Thoracic aorta (tissue), 2 donors: ENCODE results near the gene TCHH. TPM values are rescaled to one million over a fixed set of nuclear protein-coding genes. Genes with fewer than 3 reads are reported as not detected.

Experiments used
- ATAC-seq: fragments of 150-250 bp; one replicate; pipeline ENCODE4 v1.8.0; 2017; ENCODE audit warnings: low read depth; ENCODE audit not compliant: insufficient number of reproducible peaks, low FRiP score
- DNase-seq: peaks from one replicate; pipeline ENCODE4 v3.0.0-alpha.2; 2020; ENCODE audit warnings: low spot score
- H3K27ac ChIP-seq, 2 donors: fragments of 200-600 bp; sonication (generic); 1 replicate in 1 of 2; 2 replicates in 1 of 2; pipeline ENCODE4 v1.5.1; 2016; ENCODE audit warnings: mild to moderate bottlenecking in 2 of 2, moderate library complexity in 2 of 2
- H3K27me3 ChIP-seq: fragments of 200-600 bp; sonication (generic); replicated peaks from 2 replicates; pipeline ENCODE4 v1.6.0; 2016; ENCODE audit warnings: mild to moderate bottlenecking; ENCODE audit not compliant: insufficient read depth
- H3K36me3 ChIP-seq: fragments of 200-600 bp; sonication (generic); one replicate; pipeline ENCODE4 v1.5.1; 2016
- H3K4me1 ChIP-seq, 2 donors: fragments of 200-600 bp; sonication (generic); 1 replicate in 1 of 2; 2 replicates in 1 of 2; pipeline versions ENCODE4 v1.5.1 to v1.6.0; 2016; ENCODE audit warnings: low read depth in 2 of 2, mild to moderate bottlenecking in 1 of 2; ENCODE audit not compliant: control insufficient read depth in 1 of 2
- H3K4me3 ChIP-seq: fragments of 200-600 bp; sonication (generic); 2 replicates; pipeline ENCODE4 v1.5.1; 2016; ENCODE audit warnings: mild to moderate bottlenecking
- H3K9me3 ChIP-seq: fragments of 200-600 bp; sonication (generic); 2 replicates; pipeline ENCODE4 v1.5.1; 2016
- total RNA-seq, 2 donors: library from RNA; depleted of rRNA; stranded (reverse); fragments of >200 nt; gene quantifications; one replicate each; pipeline versions ENCODE4 v1.1.0 to v1.2.3, GENCODE V29; 2016
- TF ChIP-seq, protein P1 (sequence below): fragments of 200-600 bp; sonication (generic); IDR thresholded peaks from one replicate; pipeline ENCODE4 v1.5.1; 2019; ENCODE audit warnings: antibody characterized with exemption

The TCHH gene
- total RNA-seq, 2 donors from 2014 or later = 0.41 to 0.49 TPM

DNA sequence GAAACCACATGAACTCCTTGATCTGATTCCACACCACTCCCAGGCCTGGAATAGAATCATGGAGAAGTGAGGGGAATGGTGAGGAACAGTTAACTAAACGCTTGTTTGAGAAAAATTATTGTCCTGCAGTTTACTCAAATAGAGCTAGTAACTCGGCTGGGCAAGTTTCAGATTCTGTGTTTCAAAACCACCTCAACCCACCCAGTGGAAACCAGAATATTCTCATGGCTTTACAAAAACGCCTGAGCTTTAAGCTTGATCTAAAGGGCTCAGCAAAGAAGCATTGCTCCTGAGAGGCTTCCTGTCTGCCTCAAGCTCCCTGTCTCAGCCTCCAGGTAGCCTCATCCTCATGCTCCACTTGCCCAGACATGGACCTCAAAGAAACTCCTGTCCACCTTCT is 42.9 kb downstream of the TCHH start:
- no peak overlapping the region for H3K4me3 ChIP-seq
- no peaks in the 10 kb centered on the region for H3K9me3 ChIP-seq
- ATAC-seq (no peak), DNase-seq (no peak)
- no peak overlapping the region for H3K27ac ChIP-seq
- no peaks in the 10 kb centered on the region for H3K4me1 ChIP-seq
- TF ChIP-seq, protein P1, sequence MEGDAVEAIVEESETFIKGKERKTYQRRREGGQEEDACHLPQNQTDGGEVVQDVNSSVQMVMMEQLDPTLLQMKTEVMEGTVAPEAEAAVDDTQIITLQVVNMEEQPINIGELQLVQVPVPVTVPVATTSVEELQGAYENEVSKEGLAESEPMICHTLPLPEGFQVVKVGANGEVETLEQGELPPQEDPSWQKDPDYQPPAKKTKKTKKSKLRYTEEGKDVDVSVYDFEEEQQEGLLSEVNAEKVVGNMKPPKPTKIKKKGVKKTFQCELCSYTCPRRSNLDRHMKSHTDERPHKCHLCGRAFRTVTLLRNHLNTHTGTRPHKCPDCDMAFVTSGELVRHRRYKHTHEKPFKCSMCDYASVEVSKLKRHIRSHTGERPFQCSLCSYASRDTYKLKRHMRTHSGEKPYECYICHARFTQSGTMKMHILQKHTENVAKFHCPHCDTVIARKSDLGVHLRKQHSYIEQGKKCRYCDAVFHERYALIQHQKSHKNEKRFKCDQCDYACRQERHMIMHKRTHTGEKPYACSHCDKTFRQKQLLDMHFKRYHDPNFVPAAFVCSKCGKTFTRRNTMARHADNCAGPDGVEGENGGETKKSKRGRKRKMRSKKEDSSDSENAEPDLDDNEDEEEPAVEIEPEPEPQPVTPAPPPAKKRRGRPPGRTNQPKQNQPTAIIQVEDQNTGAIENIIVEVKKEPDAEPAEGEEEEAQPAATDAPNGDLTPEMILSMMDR = no peak
- no peaks in the 10 kb centered on the region for H3K36me3 ChIP-seq
- H3K27me3 ChIP-seq = no peaks in the 10 kb centered on the region

GRCh38 chr1:152071123-152071522 is 44.1 kb downstream of the TCHH start:
- H3K4me1 ChIP-seq = no peaks in the 10 kb centered on the region
- H3K27me3 ChIP-seq = no peaks in the 10 kb centered on the region
- no peak for DNase-seq
- ATAC-seq = no peak
- no peaks in the 10 kb centered on the region for H3K9me3 ChIP-seq
- no peaks in the 10 kb centered on the region for H3K36me3 ChIP-seq
- TF ChIP-seq, protein P1 = no peak
- no peak overlapping the region for H3K4me3 ChIP-seq
- H3K27ac ChIP-seq = no peak overlapping the region

GRCh38 chr1:152067929-152068328 is 47.3 kb downstream of the TCHH start:
- Histone ChIP-seq H3K27me3 (no peaks in the 10 kb centered on the region), H3K9me3 (no peaks in the 10 kb centered on the region), H3K4me3 (no peak overlapping the region), H3K4me1 (no peaks in the 10 kb centered on the region), H3K36me3 (no peaks in the 10 kb centered on the region), H3K27ac (no peak overlapping the region)
- TF ChIP-seq, protein P1 = no peak
- ATAC-seq (no peak), DNase-seq (no peak)

DNA sequence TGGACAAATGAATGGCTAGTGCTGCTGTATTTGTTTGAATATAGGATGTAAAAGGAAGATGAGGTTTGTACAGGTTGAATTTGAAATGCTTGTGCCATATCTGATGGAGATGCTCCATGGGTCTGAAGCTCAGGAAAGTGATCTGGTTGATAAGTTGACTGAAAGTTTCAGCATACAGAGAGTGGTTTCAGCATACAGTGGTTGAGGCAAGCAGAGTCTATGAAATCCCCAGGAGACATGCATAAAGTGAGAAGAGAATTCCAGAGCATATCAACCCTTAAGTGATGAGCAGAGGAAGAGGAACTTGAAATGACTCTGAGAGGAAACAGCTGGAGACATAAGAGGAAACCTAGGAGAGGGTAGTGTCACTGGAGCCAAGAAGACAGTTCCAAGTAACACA is 48.1 kb downstream of the TCHH start:
- Histone ChIP-seq H3K27me3 (no peaks in the 10 kb centered on the region), H3K4me3 (no peak overlapping the region), H3K36me3 (no peaks in the 10 kb centered on the region), H3K9me3 (no peaks in the 10 kb centered on the region), H3K4me1 (no peaks in the 10 kb centered on the region), H3K27ac (no peak overlapping the region)
- DNase-seq (no peak), ATAC-seq (no peak)
- TF ChIP-seq, protein P1 = no peak

DNA sequence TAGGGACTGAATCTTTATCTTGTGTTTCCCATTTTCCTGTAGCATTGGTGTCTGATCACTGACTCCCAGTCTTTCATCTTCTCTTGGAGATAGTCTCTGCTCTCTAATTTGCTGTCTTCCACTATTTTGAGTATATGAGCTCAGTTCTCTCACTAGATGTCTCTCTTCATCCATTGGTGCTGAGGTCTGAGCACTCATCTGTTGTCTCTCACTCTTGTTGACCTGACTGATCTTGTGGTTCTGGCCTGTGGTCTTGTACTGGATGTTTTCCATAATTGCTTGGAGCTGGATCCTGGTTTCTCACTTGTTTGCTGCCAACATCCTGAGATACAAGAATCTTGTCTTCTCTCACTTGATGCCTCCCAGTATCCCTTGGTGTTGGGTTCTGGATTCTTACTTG is 53.3 kb downstream of the TCHH start:
- Histone ChIP-seq H3K27ac (no peak overlapping the region), H3K4me3 (no peak overlapping the region), H3K36me3 (no peaks in the 10 kb centered on the region), H3K27me3 (no peaks in the 10 kb centered on the region), H3K9me3 (no peaks in the 10 kb centered on the region), H3K4me1 (no peaks in the 10 kb centered on the region)
- ATAC-seq = no peak
- TF ChIP-seq, protein P1 = no peak
- DNase-seq = no peak

Other genes starting within 250 kb of the TCHH start
- gene THEM4, start 205.9 kb downstream of the TCHH start, total RNA-seq = 10 to 100 TPM in 1 of 2 donors, 1 to 10 TPM in 1; 7.7 to 23.3 TPM
- gene S100A10, start 121.6 kb downstream of the TCHH start, total RNA-seq = 100 to 1,000 TPM in 1 of 2 donors, 10 to 100 TPM in 1; 47.0 to 107 TPM
- gene S100A11, start 78.4 kb downstream of the TCHH start, total RNA-seq = 100 to 1,000 TPM; 196 to 210 TPM
- not detected for gene TCHHL1, start 26.4 kb downstream of the TCHH start, total RNA-seq
- not detected for gene RPTN, start 43.8 kb upstream of the TCHH start, total RNA-seq
- not detected for gene HRNR, start 108.7 kb upstream of the TCHH start, total RNA-seq
- gene FLG, start 209.8 kb upstream of the TCHH start, total RNA-seq = 1 to 10 TPM in 1 of 2 donors, not detected in 1; 3.5 TPM
- gene FLG2, start 244.6 kb upstream of the TCHH start, total RNA-seq = 1 to 10 TPM in 1 of 2 donors, not detected in 1; 2.6 TPM